Type B pancreatic cell (in vitro differentiated cells): ENCODE measurements around the gene CROT. TPM values are rescaled to one million over a fixed set of nuclear protein-coding genes. Genes with fewer than 3 reads are reported as not detected.

Experiments used
- DNase-seq: peaks from one replicate; pipeline ENCODE4 v3.0.0; 2021; ENCODE audit warnings: mixed read lengths; ENCODE audit not compliant: unreplicated experiment; ENCODE audit errors: extremely low spot score
- H3K27ac Mint-ChIP-seq: 2 replicates; pipeline ENCODE4 v1.8.0; 2021; ENCODE audit warnings: mild to moderate bottlenecking, mixed read lengths
- H3K27me3 Mint-ChIP-seq: 2 replicates; pipeline ENCODE4 v1.8.0; 2021; ENCODE audit warnings: mixed read lengths
- H3K36me3 Mint-ChIP-seq: 2 replicates; pipeline ENCODE4 v1.8.0; 2021; ENCODE audit warnings: mixed read lengths
- H3K4me1 Mint-ChIP-seq: one replicate; pipeline ENCODE4 v1.8.0; 2021; ENCODE audit warnings: mixed read lengths; ENCODE audit not compliant: unreplicated experiment
- H3K4me3 Mint-ChIP-seq: 2 replicates; pipeline ENCODE4 v1.8.0; 2021; ENCODE audit warnings: mild to moderate bottlenecking, mixed read lengths
- H3K9me3 Mint-ChIP-seq: 2 replicates; pipeline ENCODE4 v1.8.0; 2021; ENCODE audit warnings: mixed read lengths
- CTCF ChIP-seq: fragments of 200-600 bp; sonication (generic); conservative IDR thresholded peaks from 2 replicates; pipeline ENCODE4 v1.5.0; 2021; ENCODE audit warnings: antibody characterized with exemption, mild to moderate bottlenecking
- total RNA-seq: library from RNA; stranded (reverse); gene quantifications from 2 replicates; pipeline ENCODE4 v1.2.1, GENCODE V29; 2021; ENCODE audit warnings: low replicate concordance

CROT gene
- total RNA-seq, 1 donor from 2014 or later, result 21.9 TPM

- peaks cover 13% of the 10 kb centered on the region for H3K9me3 Mint-ChIP-seq
Observed at GRCh38 chr7:87332321-87332720, 13.1 kb upstream of the CROT start.

GRCh38 chr7:87336136-87336535 is 9.3 kb upstream of the CROT start:
- Mint-ChIP-seq H3K4me3 (no peak overlapping the region), H3K27ac (no peak overlapping the region), H3K9me3 (peaks cover 9% of the 10 kb centered on the region), H3K36me3 (peaks cover 29% of the 10 kb centered on the region), H3K27me3 (no peaks in the 10 kb centered on the region), H3K4me1 (peaks cover 6% of the 10 kb centered on the region)
- no peak for DNase-seq
- no peak for TF ChIP-seq CTCF

More at GRCh38 chr7:87332321-87332720, 13.1 kb upstream of the CROT start:
- no peak overlapping the region for H3K27ac Mint-ChIP-seq
- no peaks in the 10 kb centered on the region for H3K4me1 Mint-ChIP-seq
- no peak overlapping the region for H3K4me3 Mint-ChIP-seq
- H3K36me3 Mint-ChIP-seq, result peaks cover 45% of the 10 kb centered on the region
- DNase-seq, result no peak
- no peaks in the 10 kb centered on the region for H3K27me3 Mint-ChIP-seq
- no peak for TF ChIP-seq CTCF

GRCh38 chr7:87337331-87337730 is 8.1 kb upstream of the CROT start:
- no peak overlapping the region for H3K27ac Mint-ChIP-seq
- DNase-seq, result no peak
- H3K4me1 Mint-ChIP-seq, result peaks cover 6% of the 10 kb centered on the region
- H3K36me3 Mint-ChIP-seq, result peaks cover 34% of the 10 kb centered on the region
- H3K9me3 Mint-ChIP-seq, result peaks cover 9% of the 10 kb centered on the region
- no peak for TF ChIP-seq CTCF
- no peaks in the 10 kb centered on the region for H3K27me3 Mint-ChIP-seq
- H3K4me3 Mint-ChIP-seq, result no peak overlapping the region

- Mint-ChIP-seq H3K27me3 (no peaks in the 10 kb centered on the region), H3K4me1 (peaks cover 14% of the 10 kb centered on the region), H3K9me3 (peaks cover 5% of the 10 kb centered on the region), H3K27ac (no peak overlapping the region), H3K36me3 (peaks cover 28% of the 10 kb centered on the region), H3K4me3 (peak overlapping the region; percentile 47)
- DNase-seq, result no peak
- TF ChIP-seq CTCF, result no peak
Observed at GRCh38 chr7:87339373-87339897, 6.0 kb upstream of the CROT start.

- Mint-ChIP-seq H3K27ac (no peak overlapping the region), H3K9me3 (no peaks in the 10 kb centered on the region), H3K27me3 (no peaks in the 10 kb centered on the region), H3K4me1 (peaks cover 15% of the 10 kb centered on the region), H3K36me3 (peaks cover 18% of the 10 kb centered on the region), H3K4me3 (no peak overlapping the region)
- TF ChIP-seq CTCF, result no peak
- DNase-seq, result no peak
Observed at GRCh38 chr7:87341441-87341840, 4.0 kb upstream of the CROT start.

GRCh38 chr7:87342231-87342630 is 3.2 kb upstream of the CROT start:
- Mint-ChIP-seq H3K27me3 (no peaks in the 10 kb centered on the region), H3K36me3 (peaks cover 22% of the 10 kb centered on the region), H3K4me3 (no peak overlapping the region), H3K27ac (no peak overlapping the region), H3K9me3 (no peaks in the 10 kb centered on the region), H3K4me1 (peaks cover 19% of the 10 kb centered on the region)
- no peak for DNase-seq
- TF ChIP-seq CTCF, result no peak
